Measurements from ENCODE around the gene KCNK1. TPM values are rescaled to one million over a fixed set of nuclear protein-coding genes. Genes with fewer than 3 reads are reported as not detected.
A peak's percentile ranks its signal among the peaks of the same experiment; 100 is the strongest.

The KCNK1 gene
- total RNA-seq, 1 donor from 2014 or later, result 5.7 TPM

- Histone ChIP-seq H3K9me3 (ENCODE audit: insufficient read depth, low read depth, low read length) (no peaks in the 10 kb centered on the region), H3K79me2 (ENCODE audit: insufficient read depth, low read length) (no peaks in the 10 kb centered on the region), H3K4me2 (ENCODE audit: low read length) (no peak overlapping the region), H3K9ac (ENCODE audit: low read length) (no peak overlapping the region), H3K27me3 (ENCODE audit: insufficient read depth, low read length) (no peaks in the 10 kb centered on the region), H2AFZ (ENCODE audit: low read depth, low read length) (no peak overlapping the region), H3K4me3 (ENCODE audit: insufficient read depth, low read depth, low read length) (no peak overlapping the region), H3K36me3 (ENCODE audit: insufficient read depth, low read length) (no peaks in the 10 kb centered on the region), H4K20me1 (ENCODE audit: insufficient read depth, low read length) (no peaks in the 10 kb centered on the region), H3K27ac (ENCODE audit: low read depth, low read length) (no peak overlapping the region), H3K4me1 (ENCODE audit: insufficient read depth, low read length) (no peaks in the 10 kb centered on the region)
- Mint-ChIP-seq H3K4me3 (ENCODE audit: unreplicated experiment) (no peak overlapping the region), H3K27me3 (ENCODE audit: low read depth, unreplicated experiment) (no peaks in the 10 kb centered on the region), H3K9me3 (ENCODE audit: unreplicated experiment) (peaks cover 11% of the 10 kb centered on the region), H3K27ac (ENCODE audit: unreplicated experiment) (no peak overlapping the region), H3K36me3 (ENCODE audit: low read depth, unreplicated experiment) (no peaks in the 10 kb centered on the region), H3K4me1 (ENCODE audit: low read depth, unreplicated experiment) (no peaks in the 10 kb centered on the region)
- DNase-seq (ENCODE audit: low read depth), result peak; percentile 7
- no peak for TF ChIP-seq EZH2 (IDR thresholded peaks at IDR 0.05; ENCODE audit: insufficient read depth, low read length)
- TF ChIP-seq, protein P1, sequence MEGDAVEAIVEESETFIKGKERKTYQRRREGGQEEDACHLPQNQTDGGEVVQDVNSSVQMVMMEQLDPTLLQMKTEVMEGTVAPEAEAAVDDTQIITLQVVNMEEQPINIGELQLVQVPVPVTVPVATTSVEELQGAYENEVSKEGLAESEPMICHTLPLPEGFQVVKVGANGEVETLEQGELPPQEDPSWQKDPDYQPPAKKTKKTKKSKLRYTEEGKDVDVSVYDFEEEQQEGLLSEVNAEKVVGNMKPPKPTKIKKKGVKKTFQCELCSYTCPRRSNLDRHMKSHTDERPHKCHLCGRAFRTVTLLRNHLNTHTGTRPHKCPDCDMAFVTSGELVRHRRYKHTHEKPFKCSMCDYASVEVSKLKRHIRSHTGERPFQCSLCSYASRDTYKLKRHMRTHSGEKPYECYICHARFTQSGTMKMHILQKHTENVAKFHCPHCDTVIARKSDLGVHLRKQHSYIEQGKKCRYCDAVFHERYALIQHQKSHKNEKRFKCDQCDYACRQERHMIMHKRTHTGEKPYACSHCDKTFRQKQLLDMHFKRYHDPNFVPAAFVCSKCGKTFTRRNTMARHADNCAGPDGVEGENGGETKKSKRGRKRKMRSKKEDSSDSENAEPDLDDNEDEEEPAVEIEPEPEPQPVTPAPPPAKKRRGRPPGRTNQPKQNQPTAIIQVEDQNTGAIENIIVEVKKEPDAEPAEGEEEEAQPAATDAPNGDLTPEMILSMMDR (IDR thresholded peaks at IDR 0.05; ENCODE audit: insufficient read depth, low read depth, low read length), result no peak
- FAIRE-seq, result no peak
Observed at GRCh38 chr1:233566886-233567285, 47.0 kb upstream of the KCNK1 start.

- Mint-ChIP-seq H3K36me3 (ENCODE audit: low read depth, unreplicated experiment) (no peaks in the 10 kb centered on the region), H3K9me3 (ENCODE audit: unreplicated experiment) (peaks cover 6% of the 10 kb centered on the region), H3K27ac (ENCODE audit: unreplicated experiment) (no peak overlapping the region), H3K27me3 (ENCODE audit: low read depth, unreplicated experiment) (no peaks in the 10 kb centered on the region), H3K4me3 (ENCODE audit: unreplicated experiment) (no peak overlapping the region), H3K4me1 (ENCODE audit: low read depth, unreplicated experiment) (no peaks in the 10 kb centered on the region)
- TF ChIP-seq EZH2 (IDR thresholded peaks at IDR 0.05; ENCODE audit: insufficient read depth, low read length), result no peak
- TF ChIP-seq, protein P1 (IDR thresholded peaks at IDR 0.05; ENCODE audit: insufficient read depth, low read depth, low read length), result no peak
- no peaks in the 10 kb centered on the region for H3K9me3 ChIP-seq (ENCODE audit: insufficient read depth, low read depth, low read length)
- no peak overlapping the region for H3K4me2 ChIP-seq (ENCODE audit: low read length)
- H4K20me1 ChIP-seq (ENCODE audit: insufficient read depth, low read length), result no peaks in the 10 kb centered on the region
- FAIRE-seq (no peak), DNase-seq (ENCODE audit: low read depth) (peak; percentile 15)
- no peak overlapping the region for H3K4me3 ChIP-seq (ENCODE audit: insufficient read depth, low read depth, low read length)
- no peak overlapping the region for H3K9ac ChIP-seq (ENCODE audit: low read length)
- H3K4me1 ChIP-seq (ENCODE audit: insufficient read depth, low read length), result no peaks in the 10 kb centered on the region
- H3K27me3 ChIP-seq (ENCODE audit: insufficient read depth, low read length), result no peaks in the 10 kb centered on the region
- H3K27ac ChIP-seq (ENCODE audit: low read depth, low read length), result no peak overlapping the region
- H2AFZ ChIP-seq (ENCODE audit: low read depth, low read length), result no peak overlapping the region
- no peaks in the 10 kb centered on the region for H3K36me3 ChIP-seq (ENCODE audit: insufficient read depth, low read length)
- H3K79me2 ChIP-seq (ENCODE audit: insufficient read depth, low read length), result no peaks in the 10 kb centered on the region
Observed at GRCh38 chr1:233569636-233570035, 44.3 kb upstream of the KCNK1 start.

GRCh38 chr1:233570216-233570615 lies 43.7 kb upstream of the KCNK1 start:
- Histone ChIP-seq H3K9me3 (ENCODE audit: insufficient read depth, low read depth, low read length) (no peaks in the 10 kb centered on the region), H3K27ac (ENCODE audit: low read depth, low read length) (no peak overlapping the region), H3K79me2 (ENCODE audit: insufficient read depth, low read length) (no peaks in the 10 kb centered on the region), H3K9ac (ENCODE audit: low read length) (no peak overlapping the region), H3K27me3 (ENCODE audit: insufficient read depth, low read length) (no peaks in the 10 kb centered on the region), H2AFZ (ENCODE audit: low read depth, low read length) (no peak overlapping the region), H3K4me3 (ENCODE audit: insufficient read depth, low read depth, low read length) (no peak overlapping the region), H4K20me1 (ENCODE audit: insufficient read depth, low read length) (no peaks in the 10 kb centered on the region), H3K36me3 (ENCODE audit: insufficient read depth, low read length) (no peaks in the 10 kb centered on the region), H3K4me2 (ENCODE audit: low read length) (no peak overlapping the region), H3K4me1 (ENCODE audit: insufficient read depth, low read length) (no peaks in the 10 kb centered on the region)
- H3K36me3 Mint-ChIP-seq (ENCODE audit: low read depth, unreplicated experiment), result no peaks in the 10 kb centered on the region
- no peaks in the 10 kb centered on the region for H3K27me3 Mint-ChIP-seq (ENCODE audit: low read depth, unreplicated experiment)
- no peak overlapping the region for H3K27ac Mint-ChIP-seq (ENCODE audit: unreplicated experiment)
- DNase-seq (ENCODE audit: low read depth) (no peak), FAIRE-seq (no peak)
- H3K4me3 Mint-ChIP-seq (ENCODE audit: unreplicated experiment), result no peak overlapping the region
- TF ChIP-seq, protein P1 (IDR thresholded peaks at IDR 0.05; ENCODE audit: insufficient read depth, low read depth, low read length), result no peak
- no peak for TF ChIP-seq EZH2 (IDR thresholded peaks at IDR 0.05; ENCODE audit: insufficient read depth, low read length)
- no peaks in the 10 kb centered on the region for H3K4me1 Mint-ChIP-seq (ENCODE audit: low read depth, unreplicated experiment)
- H3K9me3 Mint-ChIP-seq (ENCODE audit: unreplicated experiment), result peaks cover 6% of the 10 kb centered on the region
